GM12878 (cell line): ENCODE results near the gene UBE2D1.

Experiments used
- ATF2 ChIP-seq: IDR thresholded peaks from 2 replicates; pipeline ENCODE4 v1.6.1; 2012; ENCODE audit warnings: low read length, inconsistent platforms
- CTCF ChIP-seq, 3 experiments: IDR thresholded peaks in 2 of 3; conservative IDR thresholded peaks in 1 of 3; 2 replicates each; pipeline ENCODE4 v1.5.1; 2011; ENCODE audit warnings: low read depth in 3 of 3, low read length in 3 of 3, mild to moderate bottlenecking in 3 of 3, control low read depth in 2 of 3, moderate library complexity in 2 of 3, inconsistent platforms in 1 of 3, mixed read lengths in 1 of 3; ENCODE audit not compliant: control insufficient read depth in 2 of 3, insufficient read depth in 1 of 3; ENCODE audit errors: extremely low read depth in 1 of 3
- MAX ChIP-seq: IDR thresholded peaks from 2 replicates; pipeline ENCODE4 v1.6.1; 2012; ENCODE audit warnings: low read depth, low read length, improper control_type of control experiment

- TF ChIP-seq ATF2 (no peak), CTCF (IDR thresholded peaks at IDR 0.05 in 2 of 3, conservative IDR thresholded peaks at IDR 0.05 in 1 of 3; ENCODE audit: control insufficient read depth in 2 of 3, extremely low read depth in 1 of 3, insufficient read depth in 1 of 3, low read depth in 3 of 3, low read length in 3 of 3) (no peak), MAX (no peak)
These were observed 3.2 kb upstream of the UBE2D1 start for GRCh38 chr10:58331646-58332045.
